ENCODE results near the gene CDCA7.
"Not testable (repeated sequence)": the region's sequence is repeated elsewhere in the genome, so short reads cannot be mapped to it uniquely, and the experiment has no call there.

Gene CDCA7

DNA sequence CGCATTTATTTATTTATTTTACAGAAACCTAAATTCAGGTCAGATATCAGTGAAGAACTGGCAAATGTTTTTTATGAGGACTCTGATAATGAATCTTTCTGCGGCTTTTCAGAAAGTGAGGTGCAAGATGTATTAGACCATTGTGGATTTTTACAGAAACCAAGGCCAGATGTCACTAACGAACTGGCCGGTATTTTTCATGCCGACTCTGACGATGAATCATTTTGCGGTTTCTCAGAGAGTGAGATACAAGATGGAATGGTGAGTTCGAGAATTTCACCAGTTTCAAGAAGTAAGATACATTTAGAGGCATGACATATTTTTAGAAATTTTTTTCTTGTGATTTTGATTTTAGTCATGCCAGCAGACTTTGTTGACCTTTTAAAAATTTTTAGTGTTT lies 4.6 kb downstream of the CDCA7 start:
- DNase-seq (ENCODE audit: low read depth), result no peak

DNA sequence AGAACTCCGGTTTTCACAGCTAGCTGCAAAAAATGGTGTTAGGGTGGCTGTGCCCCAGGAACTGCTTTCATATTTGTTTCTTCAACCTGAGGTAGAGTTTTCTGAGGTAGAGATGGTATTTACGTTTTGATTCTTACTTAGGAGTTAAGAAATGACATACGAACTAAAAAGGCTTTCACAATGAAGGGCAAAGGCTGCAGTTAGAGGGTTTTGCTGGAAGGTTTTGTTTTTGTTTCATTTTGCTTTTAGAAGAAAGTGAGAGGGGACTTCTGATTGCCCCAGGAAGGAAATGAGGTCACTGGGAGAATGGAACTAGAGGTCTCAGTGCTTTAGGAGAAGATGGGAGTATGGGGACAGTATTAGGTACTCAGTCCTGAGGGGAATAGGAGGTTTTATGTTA lies 15.5 kb downstream of the CDCA7 start:
- no peak for DNase-seq (ENCODE audit: low read depth)

DNA sequence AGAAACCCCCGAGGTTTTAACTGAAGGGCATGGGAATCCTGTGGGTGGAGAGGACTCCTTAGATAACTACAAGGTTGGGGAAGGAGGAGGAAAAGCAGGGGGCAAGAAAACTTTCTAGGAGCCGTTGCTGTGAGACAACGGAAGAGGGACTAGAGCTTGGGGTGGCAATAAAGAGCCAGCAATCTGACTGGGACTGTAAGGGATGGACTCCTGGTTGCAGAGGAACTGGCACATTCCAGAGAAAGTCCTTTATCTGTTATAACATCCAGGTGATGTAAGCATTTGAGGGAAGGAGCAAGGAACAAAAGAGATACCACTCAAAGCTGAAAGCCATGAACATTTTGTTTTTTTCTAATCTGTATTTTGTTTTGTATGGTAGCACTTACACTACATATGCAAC lies 16.4 kb downstream of the CDCA7 start:
- no peak for DNase-seq (ENCODE audit: low read depth)

DNA sequence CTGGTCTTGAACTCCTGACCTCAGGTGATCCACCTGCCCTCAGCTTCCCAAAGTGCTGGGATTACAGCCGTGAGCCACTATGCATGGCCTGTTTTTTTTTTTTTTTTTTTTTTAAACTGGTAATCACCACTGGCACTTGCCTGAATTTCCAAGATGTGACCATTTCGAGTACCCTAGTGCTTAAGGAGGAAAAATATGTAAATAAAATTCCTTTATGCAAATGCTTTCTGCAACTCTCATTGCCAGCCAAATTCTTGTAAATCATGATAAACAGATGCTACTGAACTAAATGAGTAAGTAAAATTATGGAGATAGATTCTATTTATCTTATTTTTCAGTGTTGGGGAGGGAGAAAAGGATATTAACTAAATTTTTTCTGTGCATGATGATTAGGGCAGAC lies 18.6 kb downstream of the CDCA7 start:
- no peak for DNase-seq (ENCODE audit: low read depth)

DNA sequence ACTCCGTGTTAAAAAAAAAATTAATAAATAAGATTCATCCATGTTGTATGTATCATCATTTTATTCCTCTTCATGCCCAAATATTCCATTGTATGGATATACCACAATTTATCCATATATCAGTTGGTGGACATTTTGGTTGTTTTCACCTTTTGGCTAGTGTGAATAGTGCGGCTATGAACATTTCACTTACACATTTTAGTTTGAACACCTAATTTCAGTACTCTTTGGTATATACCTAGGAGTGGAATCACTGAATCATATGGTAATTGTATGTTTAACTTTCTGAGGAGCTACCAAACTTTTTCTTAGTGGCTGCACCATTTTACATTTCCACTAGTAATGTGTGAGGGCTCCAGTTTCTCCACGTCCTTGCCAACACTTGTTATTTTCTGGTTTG lies 20.0 kb downstream of the CDCA7 start:
- DNase-seq (ENCODE audit: low read depth), result no peak

DNA sequence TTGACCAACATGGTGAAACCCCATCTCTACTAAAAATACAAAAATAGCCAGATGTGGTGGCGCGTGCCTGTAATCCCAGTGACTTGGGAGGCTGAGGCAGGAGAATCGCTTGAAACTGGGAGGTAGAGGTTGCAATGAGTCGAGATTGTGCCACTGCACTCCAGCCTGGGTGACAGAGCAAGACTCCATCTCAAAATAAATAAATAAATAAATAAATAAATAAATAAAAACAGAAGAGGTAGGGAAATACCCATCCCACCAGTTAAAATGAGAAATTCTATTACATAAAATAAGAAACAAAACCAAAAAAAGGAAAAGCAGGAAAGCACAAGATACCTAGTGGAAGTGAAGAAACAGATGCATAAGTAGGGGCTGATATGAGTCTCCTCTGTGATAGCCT lies 30.9 kb downstream of the CDCA7 start:
- not testable (repeated sequence) for DNase-seq (ENCODE audit: low read depth)

DNA sequence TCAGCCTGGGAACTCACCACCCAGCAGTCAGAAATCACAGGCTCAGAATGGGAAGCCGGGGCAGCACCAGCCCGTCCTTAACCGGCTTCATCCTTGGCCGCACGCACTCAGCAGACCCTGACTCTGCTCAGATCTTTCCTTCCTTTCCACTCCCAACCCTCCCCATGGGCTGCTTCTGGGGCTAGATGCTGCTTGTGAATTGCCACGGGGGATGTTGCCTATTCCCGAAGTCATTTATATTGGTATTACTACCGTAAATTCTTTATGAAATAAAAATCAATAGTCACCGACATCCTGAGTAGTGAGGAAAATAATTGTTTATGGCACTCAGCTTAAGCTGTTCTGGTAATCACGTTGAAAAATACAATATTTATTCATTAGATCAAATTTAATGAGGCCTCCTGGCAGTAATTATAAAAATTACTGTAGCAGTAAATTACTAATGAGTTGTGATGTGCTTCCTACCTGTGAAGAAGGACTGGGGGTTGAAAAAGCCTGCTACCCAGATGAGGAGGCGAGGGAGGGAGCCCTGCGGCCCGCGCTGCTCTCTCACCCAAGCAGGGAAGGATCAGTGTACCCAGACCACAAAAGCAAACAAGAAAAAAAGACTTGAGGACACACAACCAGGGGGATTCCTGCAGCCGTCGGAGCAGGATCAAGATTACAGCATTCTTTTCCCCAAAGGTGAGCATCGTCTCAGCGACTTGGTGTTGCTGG lies 31.5 kb downstream of the CDCA7 start:
- no peak for DNase-seq (ENCODE audit: low read depth)

DNA sequence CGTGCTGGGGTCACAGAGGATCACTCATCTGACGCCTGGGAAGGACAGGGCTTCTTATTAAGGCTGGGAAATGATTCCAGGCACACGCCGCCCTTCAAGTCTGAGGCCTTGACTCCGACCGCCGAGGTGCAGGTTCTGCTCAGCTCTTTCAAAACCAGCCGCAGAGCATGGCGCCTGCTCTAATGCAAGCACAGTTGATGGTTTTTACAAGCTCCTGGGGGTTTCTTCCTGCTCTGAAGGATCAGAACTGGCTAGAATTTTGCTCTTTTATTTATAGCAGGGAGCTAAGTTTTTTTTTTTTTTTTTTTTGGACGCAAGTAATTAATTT lies 32.0 kb downstream of the CDCA7 start:
- no peak for DNase-seq (ENCODE audit: low read depth)

DNA sequence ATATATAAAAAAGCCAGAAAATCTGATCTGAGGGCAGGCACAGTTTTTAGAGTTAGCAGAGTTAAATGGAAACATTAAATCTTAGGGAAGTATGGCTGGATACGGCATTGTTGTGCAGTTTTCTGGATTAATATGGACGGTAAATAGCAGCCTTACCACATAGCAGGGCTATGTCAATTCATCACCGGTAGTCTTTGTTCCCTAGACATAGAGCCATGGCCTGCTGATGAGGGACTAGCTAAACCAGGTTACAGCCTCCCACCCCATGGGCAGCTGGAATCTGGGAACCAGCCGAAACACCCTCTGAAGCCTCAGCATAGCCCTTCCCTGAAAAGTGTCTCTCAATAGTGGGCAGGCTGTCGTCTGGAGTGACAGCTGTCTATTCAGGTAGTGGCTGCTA lies 32.4 kb downstream of the CDCA7 start:
- no peak for DNase-seq (ENCODE audit: low read depth)

DNA sequence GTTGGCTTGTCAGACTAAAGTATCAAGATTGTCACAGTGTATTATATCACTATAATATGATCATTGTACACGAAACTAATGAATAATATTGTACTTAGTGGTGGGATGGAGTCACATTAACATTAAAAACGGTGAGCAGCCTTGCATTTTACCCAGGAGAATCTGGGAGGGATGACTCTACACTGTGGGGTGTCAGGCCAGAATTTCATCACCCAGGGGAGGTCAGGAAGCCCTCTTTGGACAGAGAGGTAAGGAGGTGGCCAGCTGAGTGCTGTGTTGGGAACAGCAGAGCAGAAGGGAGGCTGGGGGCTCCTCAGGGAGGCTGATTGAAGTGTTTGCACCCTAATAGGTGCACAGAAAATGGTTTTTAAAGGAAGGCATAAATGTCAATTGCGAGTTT lies 33.0 kb downstream of the CDCA7 start:
- DNase-seq (ENCODE audit: low read depth), result no peak

DNA sequence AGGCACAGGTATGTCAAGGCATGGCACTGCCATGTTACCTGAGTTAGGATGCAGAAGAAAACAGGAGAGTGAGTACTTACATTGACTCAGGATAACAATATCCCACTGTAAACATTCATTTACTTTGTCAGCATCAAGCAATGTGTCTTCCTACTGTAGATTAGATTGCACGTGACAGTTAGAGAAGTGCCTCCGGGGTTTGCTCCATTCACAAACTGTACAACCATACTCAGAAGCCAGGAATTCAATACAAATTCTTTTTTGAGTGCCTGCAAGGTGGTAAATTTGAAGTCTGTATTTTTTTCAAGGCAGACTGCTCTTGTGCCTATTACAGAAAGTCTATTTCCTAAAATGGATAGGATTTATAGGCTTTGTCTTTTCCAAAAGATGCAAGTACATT lies 34.1 kb downstream of the CDCA7 start:
- no peak for DNase-seq (ENCODE audit: low read depth)

DNA sequence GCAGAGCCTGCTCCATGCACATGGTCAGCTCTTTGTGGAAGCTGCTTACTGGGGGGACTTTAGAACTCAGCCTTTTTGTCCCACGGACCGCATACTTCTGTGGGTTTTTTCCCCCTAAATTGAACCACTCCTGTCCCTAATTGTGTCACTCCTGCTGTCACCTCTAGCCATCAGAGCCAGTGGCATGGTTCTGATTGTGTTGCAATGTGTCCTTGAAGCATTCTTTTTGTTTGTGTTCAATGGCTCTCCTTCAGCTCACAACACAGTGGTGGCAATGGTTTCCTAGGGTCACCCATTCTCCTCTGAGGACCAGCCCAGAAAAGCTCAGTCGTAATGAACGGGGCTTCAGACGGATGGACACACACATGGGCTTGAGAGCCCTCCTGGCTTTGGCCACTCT lies 35.4 kb downstream of the CDCA7 start:
- DNase-seq (ENCODE audit: low read depth), result no peak

DNA sequence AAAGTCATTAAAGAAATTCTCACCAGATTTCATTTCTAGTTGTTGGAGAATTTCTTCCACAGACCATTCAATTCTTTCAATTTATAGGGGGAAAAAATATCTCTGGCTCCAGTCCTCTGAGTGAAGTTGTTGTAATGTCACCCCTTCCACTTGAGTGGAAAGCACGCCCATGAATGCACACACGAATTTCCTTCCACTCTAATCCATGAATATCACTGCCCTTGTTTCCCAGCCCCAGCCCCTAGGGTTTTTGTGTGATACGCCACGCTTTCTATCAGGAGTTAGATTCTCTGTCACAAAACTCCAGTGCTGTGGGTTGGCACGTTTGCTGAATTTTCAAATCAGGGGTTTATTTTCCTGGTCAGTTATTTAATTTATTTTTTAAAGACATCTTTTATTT lies 38.1 kb downstream of the CDCA7 start:
- DNase-seq (ENCODE audit: low read depth), result no peak

DNA sequence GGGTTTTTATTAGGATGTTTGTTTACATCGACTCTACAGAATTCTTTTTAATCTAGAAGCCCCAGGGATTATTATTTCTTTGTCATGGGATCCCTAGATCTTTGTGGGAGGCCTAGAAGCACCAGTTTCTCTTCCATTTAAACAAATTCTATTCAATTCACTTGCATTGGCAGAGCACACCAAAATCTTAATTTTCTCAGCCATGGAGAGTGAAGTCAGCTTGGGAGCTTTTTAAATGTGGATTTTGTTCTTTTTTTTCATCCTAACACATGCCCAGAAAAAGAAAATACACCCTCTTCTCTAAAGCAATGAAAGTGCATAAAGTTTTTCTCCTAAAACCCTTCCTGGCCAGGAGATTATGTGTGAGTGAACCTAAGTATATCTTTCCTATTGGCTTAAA lies 38.5 kb downstream of the CDCA7 start:
- DNase-seq (ENCODE audit: low read depth), result no peak

DNA sequence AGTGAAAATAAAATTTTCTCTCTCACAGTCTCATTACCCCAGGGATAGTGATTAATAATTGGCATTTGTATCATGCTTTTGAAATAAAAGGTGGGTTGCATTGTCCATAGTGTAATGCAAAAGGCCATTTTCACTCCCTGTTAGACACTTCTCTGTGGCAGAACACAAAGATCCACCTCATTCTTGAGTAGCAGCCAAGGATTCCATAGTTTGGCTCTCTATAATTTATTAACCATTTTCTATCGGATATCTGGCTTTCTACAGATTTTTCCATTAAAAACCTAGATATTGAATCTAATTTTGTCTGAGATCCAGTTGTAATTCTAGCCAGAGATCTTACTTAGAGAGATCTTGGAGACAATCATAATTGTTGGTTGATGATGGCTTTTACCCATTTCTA lies 39.0 kb downstream of the CDCA7 start:
- no peak for DNase-seq (ENCODE audit: low read depth)

DNA sequence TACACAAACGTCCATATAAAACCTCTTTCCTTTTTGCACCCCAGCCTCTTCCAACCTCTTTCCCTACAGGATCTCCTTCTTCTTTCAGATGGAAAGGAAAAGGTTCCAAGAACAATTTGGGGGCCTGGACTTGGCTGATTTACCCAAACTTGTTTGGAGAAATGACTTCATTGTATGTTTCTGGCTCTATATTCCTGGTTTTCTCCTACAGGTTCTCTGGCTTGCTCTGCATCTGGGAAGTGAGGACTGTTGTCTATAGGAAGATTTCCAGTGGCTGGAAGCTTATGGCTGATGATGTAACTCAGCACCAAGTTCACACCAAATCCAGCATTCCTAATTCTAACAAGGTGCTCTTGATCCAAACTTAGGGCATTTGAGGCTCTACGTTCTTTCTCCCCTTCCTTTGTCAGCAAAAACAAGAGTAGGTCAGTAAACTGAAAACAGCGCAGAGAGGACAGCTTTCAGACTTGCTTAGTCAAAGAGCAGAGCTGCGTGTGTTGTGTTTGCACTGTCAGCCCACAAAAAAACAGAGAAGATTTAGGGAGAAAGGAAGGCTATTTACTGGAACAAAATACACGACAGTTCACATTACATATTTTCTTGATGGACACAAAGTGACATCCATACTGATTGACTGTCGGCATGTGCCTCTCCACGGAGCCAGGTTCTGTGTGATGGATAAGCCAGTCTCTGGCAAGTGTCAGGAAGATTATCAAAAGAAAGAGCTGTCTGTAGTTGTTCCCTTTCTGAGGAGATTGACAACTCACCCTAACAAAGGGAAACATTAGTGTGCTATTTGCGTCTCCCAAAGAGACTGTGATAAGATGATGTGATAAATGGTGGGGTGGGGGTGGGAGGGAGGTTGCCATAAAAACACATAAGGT lies 39.7 kb downstream of the CDCA7 start:
- DNase-seq (ENCODE audit: low read depth), result no peak

DNA sequence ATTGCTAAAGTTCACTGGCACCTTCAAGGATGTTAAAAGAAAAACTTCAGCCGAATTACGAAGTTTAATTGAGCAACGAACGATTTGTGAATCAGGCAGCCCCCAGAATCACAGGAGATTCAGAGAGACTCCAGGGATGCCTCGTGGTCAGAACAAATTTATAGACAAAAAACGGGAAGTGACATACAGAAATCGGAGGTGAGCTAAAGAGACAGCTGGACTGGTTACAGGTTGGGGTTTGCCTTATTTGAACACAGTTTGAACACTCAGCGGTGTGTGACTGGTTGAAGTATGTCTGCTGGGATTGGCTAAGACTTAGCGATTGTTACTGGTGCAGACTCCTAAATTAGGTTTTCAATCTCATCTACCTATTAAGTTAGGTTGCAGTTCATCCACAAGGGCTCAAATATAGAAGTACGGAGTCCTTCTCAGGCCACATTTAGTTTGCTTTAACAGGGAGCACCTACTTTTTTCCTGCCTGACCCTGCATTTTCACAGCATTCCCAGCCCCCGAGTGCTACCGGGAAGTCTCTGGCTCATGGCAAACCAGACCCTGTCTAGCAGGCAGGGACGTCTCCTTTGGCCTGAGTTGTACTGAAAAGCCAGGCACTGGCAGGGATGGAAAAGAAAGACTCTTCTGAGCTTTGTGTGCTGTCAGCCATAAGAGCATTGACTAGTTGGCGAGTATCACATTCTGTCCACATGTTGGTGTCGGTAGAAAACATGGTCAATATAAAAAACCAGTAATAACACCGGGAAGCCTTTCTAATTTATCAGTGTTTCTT lies 41.1 kb downstream of the CDCA7 start:
- no peak for DNase-seq (ENCODE audit: low read depth)

DNA sequence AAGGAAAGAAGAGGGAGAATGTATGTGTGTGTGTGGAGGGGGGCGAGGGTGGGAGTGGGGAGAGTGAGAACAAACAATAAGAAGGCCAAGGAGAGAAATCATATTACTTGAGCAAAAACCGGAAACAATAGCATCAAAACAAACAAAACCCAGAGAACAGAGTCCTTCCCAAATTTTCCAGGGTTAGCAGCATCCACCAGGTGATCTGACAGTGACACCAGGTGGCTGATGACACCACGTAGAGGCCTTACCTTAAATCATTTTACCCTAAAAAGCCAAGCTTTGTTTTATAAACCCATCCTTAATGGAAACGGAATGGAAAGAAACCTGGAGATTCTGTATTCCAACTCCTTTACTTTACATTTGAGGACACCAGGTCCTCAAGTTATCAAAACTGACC lies 42.9 kb downstream of the CDCA7 start:
- DNase-seq (ENCODE audit: low read depth), result no peak

DNA sequence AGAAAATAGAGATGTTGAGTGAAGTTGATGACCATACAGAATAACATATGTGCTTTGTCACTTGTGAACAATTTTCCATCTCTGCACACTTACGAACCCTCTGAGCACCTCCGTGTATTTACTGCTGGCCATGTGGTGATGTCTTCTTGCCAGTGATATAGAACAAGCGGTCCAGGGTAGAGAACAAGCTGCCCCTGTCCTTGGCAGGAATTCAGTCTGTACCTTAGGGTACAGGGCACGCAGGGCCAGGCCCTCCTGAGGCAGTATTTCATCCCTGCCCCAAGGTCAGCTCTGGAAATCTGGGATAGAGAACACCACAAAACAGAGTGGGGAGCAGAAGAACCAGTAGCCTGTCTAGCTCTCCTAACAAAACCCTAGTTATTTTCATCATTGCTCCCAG lies 44.6 kb downstream of the CDCA7 start:
- no peak for DNase-seq (ENCODE audit: low read depth)

DNA sequence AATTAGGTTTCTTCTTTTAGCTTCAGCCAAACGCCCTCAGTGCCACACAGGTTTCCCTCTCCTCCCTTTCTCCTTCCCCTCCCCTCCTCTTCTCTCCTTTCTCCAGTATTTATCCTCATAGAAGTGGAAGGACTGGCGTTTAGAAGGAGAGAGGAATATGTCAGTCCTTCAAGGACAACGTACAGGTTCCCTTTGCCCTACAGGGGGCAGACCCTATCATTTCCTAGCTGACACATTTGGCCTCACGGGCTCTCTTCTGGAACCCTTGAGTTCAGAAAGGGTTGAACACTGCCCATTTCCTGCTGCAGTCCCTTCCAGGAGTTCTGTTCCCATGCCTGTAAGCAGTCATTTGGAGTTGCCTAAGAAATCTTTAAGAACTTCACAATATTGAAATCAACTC lies 46.1 kb downstream of the CDCA7 start:
- no peak for DNase-seq (ENCODE audit: low read depth)

DNA sequence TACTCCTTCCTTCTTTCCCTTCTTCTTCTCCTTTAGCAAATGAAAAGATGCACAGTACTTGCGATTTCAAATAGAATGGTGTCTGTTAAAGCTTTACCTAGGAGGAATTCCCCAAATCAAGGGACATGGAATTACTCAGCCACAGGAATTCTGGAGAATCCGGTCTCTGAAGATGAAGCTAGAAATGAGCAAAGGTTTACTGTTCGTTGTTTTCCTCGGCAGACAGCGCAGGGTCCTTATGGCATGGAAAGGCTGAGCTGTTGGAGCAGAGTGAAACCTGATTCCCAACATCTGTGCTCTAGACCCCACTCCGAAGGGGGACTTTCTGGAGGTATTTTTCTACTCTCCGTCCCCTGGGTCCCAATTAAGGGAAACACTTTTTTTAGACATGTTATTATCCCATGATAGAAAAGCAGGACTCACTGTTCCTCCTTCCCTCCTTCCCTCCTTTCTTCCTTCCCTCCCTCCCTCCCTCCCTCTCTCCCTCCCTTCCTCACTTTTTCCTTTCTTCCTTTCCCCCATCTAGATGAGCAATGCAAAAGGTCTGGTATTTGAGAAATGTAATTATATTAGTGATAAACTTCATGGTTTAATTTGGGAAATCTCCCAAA lies 47.1 kb downstream of the CDCA7 start:
- DNase-seq (ENCODE audit: low read depth), result no peak

DNA sequence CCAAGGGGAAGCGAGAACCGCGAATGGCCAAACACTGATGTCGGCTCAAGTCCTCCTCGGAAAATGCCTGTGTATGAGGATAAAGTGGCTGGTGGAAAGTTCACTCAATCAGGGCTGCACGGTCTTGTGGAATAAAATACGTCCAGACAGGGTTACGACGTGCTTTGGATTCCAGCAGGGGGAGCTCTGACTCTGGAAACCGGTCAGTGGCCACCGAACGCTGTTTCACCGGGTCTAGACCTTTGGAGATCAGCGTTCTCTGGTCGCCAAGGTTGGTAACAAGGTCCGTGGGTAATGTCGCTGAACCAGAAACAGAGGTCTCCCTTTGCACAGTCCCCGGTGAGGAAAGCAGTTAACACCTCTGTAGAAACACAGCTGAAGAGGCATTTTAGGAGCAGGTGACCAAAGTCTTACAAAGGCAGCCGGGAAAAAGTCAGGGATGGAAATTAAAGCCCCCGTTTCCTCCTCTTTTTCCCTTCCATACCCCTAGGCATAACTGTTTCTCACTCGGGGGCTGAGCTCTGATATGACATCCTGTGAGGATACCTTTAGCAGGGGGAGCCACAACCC lies 47.8 kb downstream of the CDCA7 start:
- peak; percentile 30 for DNase-seq (ENCODE audit: low read depth)
